Keratinocyte (primary cell): Measurements from ENCODE around the gene TWIST2. TPM values are rescaled to one million over a fixed set of nuclear protein-coding genes. Genes with fewer than 3 reads are reported as not detected.

Experiments used
- DNase-seq: peaks from one replicate; pipeline ENCODE4 v3.0.0-alpha.2; 2011; ENCODE audit warnings: low read depth, missing footprints, low spot score
- FAIRE-seq: peaks from 2 replicates; lab custom pipeline; 2011; peaks lifted over from hg19 to GRCh38; lab: Jason Lieb, UNC
- H2AFZ ChIP-seq: 2 replicates; pipeline ENCODE4 v1.6.0; 2012; ENCODE audit warnings: low read length, control low read depth, inconsistent platforms; ENCODE audit not compliant: control insufficient read depth
- H3K27ac ChIP-seq: 2 replicates; pipeline ENCODE4 v1.5.1; 2011; ENCODE audit warnings: low read length; ENCODE audit not compliant: control insufficient read depth, insufficient read depth
- H3K27me3 ChIP-seq: 3 replicates; pipeline ENCODE4 v1.6.0; 2011; ENCODE audit warnings: low read length; ENCODE audit not compliant: control insufficient read depth, insufficient read depth; ENCODE audit errors: extremely low read depth
- H3K36me3 ChIP-seq, 2 experiments: 2 replicates in 1 of 2; 3 replicates in 1 of 2; pipeline ENCODE4 v1.5.1; 2011; ENCODE audit warnings: low read length in 2 of 2, mild to moderate bottlenecking in 1 of 2; ENCODE audit not compliant: control insufficient read depth in 2 of 2, insufficient read depth in 2 of 2; ENCODE audit errors: extremely low read depth in 1 of 2
- H3K4me1 ChIP-seq: 3 replicates; pipeline ENCODE4 v1.5.1; 2011; ENCODE audit warnings: low read length; ENCODE audit not compliant: control insufficient read depth, insufficient read depth; ENCODE audit errors: extremely low read depth
- H3K4me2 ChIP-seq: 3 replicates; pipeline ENCODE4 v1.6.0; 2011; ENCODE audit warnings: low read depth, low read length; ENCODE audit not compliant: control insufficient read depth, insufficient read depth; ENCODE audit errors: extremely low read depth
- H3K4me3 ChIP-seq, 3 experiments: fragments of 200-600 bp in 1 of 3; sonication (generic) in 1 of 3; 2 replicates in 2 of 3; 3 replicates in 1 of 3; pipeline ENCODE4 v1.5.1; 2011 to 2016; ENCODE audit warnings: low read length in 3 of 3, mild to moderate bottlenecking in 3 of 3, control low read depth in 2 of 3, inconsistent platforms in 1 of 3, low read depth in 1 of 3, mixed read lengths in 1 of 3, mixed run types in 1 of 3, moderate library complexity in 1 of 3; ENCODE audit not compliant: control insufficient read depth in 2 of 3, insufficient read depth in 2 of 3; ENCODE audit errors: extremely low read depth in 1 of 3
- H3K79me2 ChIP-seq: 2 replicates; pipeline ENCODE4 v1.6.0; 2012; ENCODE audit warnings: low read length; ENCODE audit not compliant: control insufficient read depth, insufficient read depth
- H3K9ac ChIP-seq: 3 replicates; pipeline ENCODE4 v1.6.0; 2011; ENCODE audit warnings: low read length; ENCODE audit not compliant: control insufficient read depth, insufficient read depth; ENCODE audit errors: extremely low read depth
- H3K9me1 ChIP-seq: 3 replicates; pipeline ENCODE4 v1.6.0; 2011; ENCODE audit warnings: low read length; ENCODE audit not compliant: control insufficient read depth, insufficient read depth; ENCODE audit errors: extremely low read depth
- H3K9me3 ChIP-seq: 2 replicates; pipeline ENCODE4 v1.5.1; 2012; ENCODE audit warnings: low read depth, low read length; ENCODE audit not compliant: control insufficient read depth
- H4K20me1 ChIP-seq: 3 replicates; pipeline ENCODE4 v1.6.0; 2011; ENCODE audit warnings: low read length; ENCODE audit not compliant: control insufficient read depth, insufficient read depth; ENCODE audit errors: extremely low read depth
- EZH2 ChIP-seq: IDR thresholded peaks from one replicate; pipeline ENCODE4 v1.6.1; 2012; ENCODE audit warnings: inconsistent platforms, mild to moderate bottlenecking, low read length, moderate library complexity
- dilution Hi-C: fragments of 300-500 bp; cut with MboI; formaldehyde crosslinking; loops from one replicate; pipeline ENCODE4 v1.7.0; 2020; ENCODE audit warnings: low sequenced_read_pairs; ENCODE audit not compliant: extremely low pct_ligation_motif_present
- polyA plus RNA-seq, 5 experiments: library from polyadenylated mRNA; depleted of rRNA in 3 of 5; stranded (reverse) in 3 of 5; stranded (forward) in 1 of 5; unstranded in 1 of 5; fragments of >200 nt; gene quantifications; 1 replicate in 1 of 5; 2 replicates in 3 of 5; 3 replicates in 1 of 5; pipeline versions ENCODE4 v1.2.1 to v1.2.3, GENCODE V29; 2011 to 2012; ENCODE audit warnings: missing spikeins in 2 of 5, low read depth in 1 of 5, low replicate concordance in 1 of 5
- TF ChIP-seq, protein P1 (sequence below), 3 experiments: IDR thresholded peaks in 1 of 3; conservative IDR thresholded peaks in 1 of 3; optimal IDR thresholded peaks in 1 of 3; 2 replicates in 2 of 3; 3 replicates in 1 of 3; pipeline versions ENCODE3 to v1.5.1; 2011; ENCODE audit warnings: low read length in 3 of 3, mild to moderate bottlenecking in 3 of 3, moderate library complexity in 2 of 3, control low read depth in 1 of 3, inconsistent platforms in 1 of 3; ENCODE audit not compliant: insufficient read depth in 2 of 3; ENCODE audit errors: extremely low read depth in 1 of 3

Gene TWIST2
- polyA plus RNA-seq, 1 donor (not counting 4 experiments of a cell fraction or from before 2014, with no cell fraction given) = 5.5 TPM

GRCh38 chr2:238853218-238853617 lies 5.3 kb downstream of the TWIST2 start:
- no peak overlapping the region for H3K4me2 ChIP-seq
- peaks cover 37% of the 10 kb centered on the region for H3K27me3 ChIP-seq
- FAIRE-seq (no peak), DNase-seq (no peak)
- H4K20me1 ChIP-seq = no peaks in the 10 kb centered on the region
- H3K36me3 ChIP-seq = no peaks in the 10 kb centered on the region
- TF ChIP-seq EZH2 = no peak
- TF ChIP-seq, protein P1, sequence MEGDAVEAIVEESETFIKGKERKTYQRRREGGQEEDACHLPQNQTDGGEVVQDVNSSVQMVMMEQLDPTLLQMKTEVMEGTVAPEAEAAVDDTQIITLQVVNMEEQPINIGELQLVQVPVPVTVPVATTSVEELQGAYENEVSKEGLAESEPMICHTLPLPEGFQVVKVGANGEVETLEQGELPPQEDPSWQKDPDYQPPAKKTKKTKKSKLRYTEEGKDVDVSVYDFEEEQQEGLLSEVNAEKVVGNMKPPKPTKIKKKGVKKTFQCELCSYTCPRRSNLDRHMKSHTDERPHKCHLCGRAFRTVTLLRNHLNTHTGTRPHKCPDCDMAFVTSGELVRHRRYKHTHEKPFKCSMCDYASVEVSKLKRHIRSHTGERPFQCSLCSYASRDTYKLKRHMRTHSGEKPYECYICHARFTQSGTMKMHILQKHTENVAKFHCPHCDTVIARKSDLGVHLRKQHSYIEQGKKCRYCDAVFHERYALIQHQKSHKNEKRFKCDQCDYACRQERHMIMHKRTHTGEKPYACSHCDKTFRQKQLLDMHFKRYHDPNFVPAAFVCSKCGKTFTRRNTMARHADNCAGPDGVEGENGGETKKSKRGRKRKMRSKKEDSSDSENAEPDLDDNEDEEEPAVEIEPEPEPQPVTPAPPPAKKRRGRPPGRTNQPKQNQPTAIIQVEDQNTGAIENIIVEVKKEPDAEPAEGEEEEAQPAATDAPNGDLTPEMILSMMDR (optimal IDR thresholded peaks at IDR 0.05 in 1 of 3, IDR thresholded peaks at IDR 0.05 in 1 of 3, conservative IDR thresholded peaks at IDR 0.05 in 1 of 3; ENCODE audit: extremely low read depth in 1 of 3, insufficient read depth in 2 of 3, low read length in 3 of 3) = no peak
- H3K9ac ChIP-seq = no peak overlapping the region
- peaks cover 6% of the 10 kb centered on the region for H3K79me2 ChIP-seq
- no peak overlapping the region for H2AFZ ChIP-seq
- dilution Hi-C loops = no loop called here
- no peak overlapping the region for H3K27ac ChIP-seq
- no peaks in the 10 kb centered on the region for H3K9me3 ChIP-seq
- peaks cover 2% of the 10 kb centered on the region for H3K9me1 ChIP-seq
- H3K4me3 ChIP-seq = no peak overlapping the region
- H3K4me1 ChIP-seq = no peaks in the 10 kb centered on the region

GRCh38 chr2:238853721-238854120 lies 5.8 kb downstream of the TWIST2 start:
- dilution Hi-C loops = no loop called here
- FAIRE-seq (no peak), DNase-seq (no peak)
- peaks cover 4% of the 10 kb centered on the region for H3K79me2 ChIP-seq
- peaks cover 2% of the 10 kb centered on the region for H3K9me1 ChIP-seq
- H3K27ac ChIP-seq = no peak overlapping the region
- no peaks in the 10 kb centered on the region for H3K4me1 ChIP-seq
- no peak overlapping the region for H3K4me3 ChIP-seq
- H3K9me3 ChIP-seq = no peaks in the 10 kb centered on the region
- no peak for TF ChIP-seq EZH2
- TF ChIP-seq, protein P1 (optimal IDR thresholded peaks at IDR 0.05 in 1 of 3, IDR thresholded peaks at IDR 0.05 in 1 of 3, conservative IDR thresholded peaks at IDR 0.05 in 1 of 3; ENCODE audit: extremely low read depth in 1 of 3, insufficient read depth in 2 of 3, low read length in 3 of 3) = no peak
- no peak overlapping the region for H2AFZ ChIP-seq
- H3K9ac ChIP-seq = no peak overlapping the region
- H3K4me2 ChIP-seq = no peak overlapping the region
- no peaks in the 10 kb centered on the region for H4K20me1 ChIP-seq
- no peaks in the 10 kb centered on the region for H3K36me3 ChIP-seq
- H3K27me3 ChIP-seq = peaks cover 32% of the 10 kb centered on the region
